Sigmoid colon (tissue), 7 donors: ENCODE results near the gene GPR89A. TPM values are rescaled to one million over a fixed set of nuclear protein-coding genes. Genes with fewer than 3 reads are reported as not detected.

Source experiments
- DNase-seq: peaks from one replicate; pipeline ENCODE4 v3.0.0-alpha.2; 2019
- H3K27ac ChIP-seq, 4 donors: fragments of 200-600 bp; sonication (generic); one replicate each; pipeline ENCODE4 v1.5.1; 2016 to 2019; ENCODE audit warnings: mild to moderate bottlenecking in 1 of 4
- H3K27me3 ChIP-seq, 3 donors: fragments of 200-600 bp; sonication (generic); one replicate each; pipeline ENCODE4 v1.5.1; 2019; ENCODE audit warnings: mild to moderate bottlenecking in 1 of 3
- H3K36me3 ChIP-seq, 4 donors: fragments of 200-600 bp; sonication (generic); one replicate each; pipeline ENCODE4 v1.5.1; 2016 to 2019
- H3K4me1 ChIP-seq, 4 donors: fragments of 200-600 bp; sonication (generic); one replicate each; pipeline ENCODE4 v1.5.1; 2017 to 2019
- H3K4me3 ChIP-seq, 4 donors: fragments of 200-600 bp; sonication (generic); one replicate each; pipeline ENCODE4 v1.5.1; 2017 to 2019; ENCODE audit warnings: mild to moderate bottlenecking in 2 of 4, moderate library complexity in 1 of 4
- H3K9me3 ChIP-seq, 4 donors: fragments of 200-600 bp in 3 of 4; sonication (generic) in 3 of 4; one replicate each; pipeline versions ENCODE4 v1.5.1 to v1.6.1; 2013 to 2019
- CTCF ChIP-seq, 4 experiments: fragments of 450-650 bp in 3 of 4; fragments of 200-600 bp in 1 of 4; IDR thresholded peaks; one replicate each; pipeline ENCODE4 v1.5.1; 2016 to 2019; ENCODE audit warnings: antibody characterized with exemption in 4 of 4, mild to moderate bottlenecking in 3 of 4, moderate library complexity in 2 of 4
- EP300 ChIP-seq, 4 donors: sonication (generic); formaldehyde crosslinking; IDR thresholded peaks; one replicate each; pipeline ENCODE4 v1.6.1; 2017; ENCODE audit warnings: antibody characterized with exemption in 4 of 4
- POLR2A ChIP-seq, 2 donors: fragments of 450-650 bp; IDR thresholded peaks; one replicate each; pipeline ENCODE4 v1.6.1; 2016; ENCODE audit warnings: antibody characterized with exemption in 2 of 2, mild to moderate bottlenecking in 2 of 2, moderate library complexity in 2 of 2
- POLR2AphosphoS5 ChIP-seq, 4 donors: sonication (generic); formaldehyde crosslinking; IDR thresholded peaks; one replicate each; pipeline ENCODE4 v1.6.1; 2017; ENCODE audit warnings: antibody characterized with exemption in 4 of 4
- WGBS, 2 donors: extraction: QIAGEN DNeasy Blood & Tissue Kit; methylation state at CpG; one replicate each; pipeline ENCODE4 v1.1.7; 2013; 5-methylcytosine and 5-hydroxymethylcytosine counted together
- intact Hi-C: fragments of 100-400 bp; cut with DNase I; formaldehyde crosslinking; loops from one replicate; pipeline ENCODE4 v1.15.1; 2023
- polyA plus RNA-seq, 3 donors: library from polyadenylated mRNA; stranded (reverse); fragments of 200-250 nt; gene quantifications; one replicate each; pipeline ENCODE4 v1.2.3, GENCODE V29; 2013
- total RNA-seq, 4 donors: library from RNA; depleted of rRNA; stranded (reverse); fragments of >200 nt; gene quantifications; one replicate each; pipeline ENCODE4 v1.1.0, GENCODE V29; 2016
- donor health status: healthy with polysubstance abuse.
- donor health status: Bipolar disorder and iron deficiency.
- donor health status: healthy.

GPR89A gene
- total and polyA plus RNA-seq, 7 donors: 3.6 to 51.2 (median 16.3) TPM

GRCh38 chr1:145692785-145693443 lies 85.1 kb downstream of the GPR89A start:
- intact Hi-C loops: no loop called here
- no peaks in the 10 kb centered on the region for H3K36me3 ChIP-seq
- TF ChIP-seq POLR2AphosphoS5 (IDR thresholded peaks at IDR 0.05) (no peak), POLR2A (IDR thresholded peaks at IDR 0.05) (no peak), EP300 (IDR thresholded peaks at IDR 0.05) (no peak), CTCF (IDR thresholded peaks at IDR 0.05) (no peak)
- no peak for DNase-seq
- no peaks in the 10 kb centered on the region for H3K27me3 ChIP-seq
- H3K4me3 ChIP-seq: no peak overlapping the region
- no peaks in the 10 kb centered on the region for H3K9me3 ChIP-seq
- H3K27ac ChIP-seq: no peak overlapping the region
- peaks cover 0 to 6% (median 0%) of the 10 kb centered on the region in 4 donors for H3K4me1 ChIP-seq
- WGBS, 2 donors: 92 to 95% methylated on average over 11 of the region's 11 CpGs

GRCh38 chr1:145695821-145696629 lies 88.2 kb downstream of the GPR89A start:
- no peaks in the 10 kb centered on the region for H3K27me3 ChIP-seq
- TF ChIP-seq EP300 (IDR thresholded peaks at IDR 0.05) (no peak), POLR2AphosphoS5 (IDR thresholded peaks at IDR 0.05) (no peak), POLR2A (IDR thresholded peaks at IDR 0.05) (no peak), CTCF (IDR thresholded peaks at IDR 0.05) (no peak)
- H3K4me1 ChIP-seq: peaks cover 0 to 4% (median 0%) of the 10 kb centered on the region in 4 donors
- H3K9me3 ChIP-seq: no peaks in the 10 kb centered on the region
- 87 to 91% methylated on average over 5 of the region's 5 CpGs for WGBS, 2 donors
- H3K4me3 ChIP-seq: no peak overlapping the region
- intact Hi-C loops: no loop called here
- no peaks in the 10 kb centered on the region for H3K36me3 ChIP-seq
- no peak for DNase-seq
- no peak overlapping the region for H3K27ac ChIP-seq

GRCh38 chr1:145696630-145696960 lies 88.8 kb downstream of the GPR89A start:
- Histone ChIP-seq H3K36me3 (no peaks in the 10 kb centered on the region), H3K4me3 (no peak overlapping the region), H3K9me3 (no peaks in the 10 kb centered on the region), H3K27ac (no peak overlapping the region), H3K4me1 (no peaks in the 10 kb centered on the region), H3K27me3 (no peaks in the 10 kb centered on the region)
- intact Hi-C loops: no loop called here
- DNase-seq: no peak
- WGBS, 2 donors: 94 to 96% methylated on average over 3 of the region's 3 CpGs
- TF ChIP-seq CTCF (IDR thresholded peaks at IDR 0.05) (no peak), POLR2AphosphoS5 (IDR thresholded peaks at IDR 0.05) (no peak), POLR2A (IDR thresholded peaks at IDR 0.05) (no peak), EP300 (IDR thresholded peaks at IDR 0.05) (no peak)

GRCh38 chr1:145701306-145701862 lies 93.6 kb downstream of the GPR89A start:
- Histone ChIP-seq H3K4me3 (no peak overlapping the region), H3K27me3 (no peaks in the 10 kb centered on the region), H3K27ac (no peak overlapping the region), H3K4me1 (no peaks in the 10 kb centered on the region), H3K36me3 (no peaks in the 10 kb centered on the region), H3K9me3 (no peaks in the 10 kb centered on the region)
- DNase-seq: no peak
- WGBS, 2 donors: 85 to 88% methylated on average over 2 of the region's 2 CpGs
- intact Hi-C loops: no loop called here
- no peak for TF ChIP-seq CTCF (IDR thresholded peaks at IDR 0.05)
- TF ChIP-seq POLR2AphosphoS5 (IDR thresholded peaks at IDR 0.05): no peak
- TF ChIP-seq POLR2A (IDR thresholded peaks at IDR 0.05): no peak
- TF ChIP-seq EP300 (IDR thresholded peaks at IDR 0.05): no peak
